AG10803 (cell line): Measurements from ENCODE around the gene CCM2.

Source experiments
- DNase-seq: peaks from one replicate; pipeline ENCODE4 v3.0.0; 2010; ENCODE audit warnings: low read depth
- H3K4me3 ChIP-seq: 2 replicates; pipeline ENCODE4 v1.5.1; 2011; ENCODE audit warnings: mild to moderate bottlenecking, low read length, control low read depth
- TF ChIP-seq, protein P1 (sequence below): conservative IDR thresholded peaks from 2 replicates; pipeline ENCODE4 v1.5.1; 2011; ENCODE audit warnings: mild to moderate bottlenecking, low read length, control low read depth, inconsistent platforms

Gene CCM2

DNA sequence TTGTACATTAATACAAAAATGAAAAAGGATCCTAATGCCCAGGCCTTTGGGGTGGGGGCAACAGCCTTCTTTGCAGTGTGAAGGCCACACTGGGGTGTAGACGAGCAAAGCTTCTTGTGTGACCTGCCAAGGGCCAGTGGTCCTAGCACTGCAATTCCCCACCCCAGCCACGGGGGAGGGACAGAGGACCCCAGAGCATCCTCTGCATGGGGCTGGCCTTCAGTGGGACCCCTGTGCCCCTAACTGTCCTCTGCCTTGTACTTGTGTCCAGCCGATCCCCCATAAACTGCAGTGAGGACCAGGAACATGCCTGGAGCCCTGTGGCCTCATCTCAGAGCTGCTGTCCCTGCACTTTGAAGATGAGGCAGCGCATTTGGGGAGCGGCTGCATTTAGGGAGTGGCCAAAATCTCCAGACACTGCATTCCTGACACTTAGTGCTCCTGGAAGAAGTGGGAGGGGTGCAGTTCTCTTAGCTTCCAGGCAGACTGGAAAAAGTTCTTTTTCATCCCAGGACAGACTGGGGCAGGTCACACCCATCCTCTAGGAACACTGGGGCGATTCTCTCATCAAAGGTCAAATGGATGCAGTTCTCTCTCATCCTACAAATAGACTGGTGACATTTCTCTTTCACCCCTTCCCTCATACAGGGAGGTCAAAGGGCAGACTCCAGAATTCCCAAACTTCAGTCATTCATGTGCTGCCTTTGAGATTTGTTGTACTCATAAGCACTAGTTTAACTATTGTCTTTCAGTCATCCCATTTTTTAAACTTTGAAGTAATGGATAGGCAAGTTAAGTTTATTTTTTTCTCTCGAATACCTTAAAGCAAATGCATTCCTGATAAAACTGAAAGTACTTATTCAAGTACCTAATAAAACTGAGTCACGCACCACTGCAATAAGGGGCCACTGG, 20.3 kb upstream of the CCM2 start:
- no peak for DNase-seq
- TF ChIP-seq, protein P1, sequence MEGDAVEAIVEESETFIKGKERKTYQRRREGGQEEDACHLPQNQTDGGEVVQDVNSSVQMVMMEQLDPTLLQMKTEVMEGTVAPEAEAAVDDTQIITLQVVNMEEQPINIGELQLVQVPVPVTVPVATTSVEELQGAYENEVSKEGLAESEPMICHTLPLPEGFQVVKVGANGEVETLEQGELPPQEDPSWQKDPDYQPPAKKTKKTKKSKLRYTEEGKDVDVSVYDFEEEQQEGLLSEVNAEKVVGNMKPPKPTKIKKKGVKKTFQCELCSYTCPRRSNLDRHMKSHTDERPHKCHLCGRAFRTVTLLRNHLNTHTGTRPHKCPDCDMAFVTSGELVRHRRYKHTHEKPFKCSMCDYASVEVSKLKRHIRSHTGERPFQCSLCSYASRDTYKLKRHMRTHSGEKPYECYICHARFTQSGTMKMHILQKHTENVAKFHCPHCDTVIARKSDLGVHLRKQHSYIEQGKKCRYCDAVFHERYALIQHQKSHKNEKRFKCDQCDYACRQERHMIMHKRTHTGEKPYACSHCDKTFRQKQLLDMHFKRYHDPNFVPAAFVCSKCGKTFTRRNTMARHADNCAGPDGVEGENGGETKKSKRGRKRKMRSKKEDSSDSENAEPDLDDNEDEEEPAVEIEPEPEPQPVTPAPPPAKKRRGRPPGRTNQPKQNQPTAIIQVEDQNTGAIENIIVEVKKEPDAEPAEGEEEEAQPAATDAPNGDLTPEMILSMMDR = no peak

DNA sequence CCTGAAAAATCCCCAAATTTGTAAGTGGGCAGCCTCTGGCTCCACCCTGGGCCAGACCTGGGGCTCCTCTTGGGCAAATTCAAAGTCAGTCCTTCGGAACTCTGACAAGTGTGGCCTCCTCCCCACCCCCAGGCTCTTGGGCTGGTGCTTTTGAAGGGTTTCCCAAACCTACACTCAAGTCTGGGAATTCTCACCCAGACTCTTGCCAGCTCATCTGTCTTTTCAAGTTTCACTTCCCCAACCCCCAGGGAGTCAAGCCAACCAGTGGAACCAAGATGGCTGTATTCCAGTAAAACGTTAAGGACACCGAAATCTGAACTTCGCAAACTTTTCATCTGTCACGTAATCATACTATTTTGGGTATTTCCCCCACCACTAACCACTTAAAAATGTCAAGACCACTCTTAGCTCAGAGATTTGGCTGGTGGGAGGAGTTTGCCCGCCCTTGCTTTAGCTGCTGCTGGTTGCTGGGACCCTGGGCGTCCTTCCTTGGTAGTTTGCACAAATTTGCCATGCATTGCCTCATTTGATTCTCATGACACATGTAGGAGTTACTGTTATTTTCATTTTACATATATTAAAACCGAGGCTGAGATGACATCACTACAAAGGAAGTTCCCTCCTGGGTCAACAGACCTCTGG, 19.5 kb upstream of the CCM2 start:
- DNase-seq = peak; percentile 33
- TF ChIP-seq, protein P1 = no peak
- H3K4me3 ChIP-seq = no peak overlapping the region

More for the DNA sequence above, 20.3 kb upstream of the CCM2 start:
- H3K4me3 ChIP-seq = no peak overlapping the region

DNA sequence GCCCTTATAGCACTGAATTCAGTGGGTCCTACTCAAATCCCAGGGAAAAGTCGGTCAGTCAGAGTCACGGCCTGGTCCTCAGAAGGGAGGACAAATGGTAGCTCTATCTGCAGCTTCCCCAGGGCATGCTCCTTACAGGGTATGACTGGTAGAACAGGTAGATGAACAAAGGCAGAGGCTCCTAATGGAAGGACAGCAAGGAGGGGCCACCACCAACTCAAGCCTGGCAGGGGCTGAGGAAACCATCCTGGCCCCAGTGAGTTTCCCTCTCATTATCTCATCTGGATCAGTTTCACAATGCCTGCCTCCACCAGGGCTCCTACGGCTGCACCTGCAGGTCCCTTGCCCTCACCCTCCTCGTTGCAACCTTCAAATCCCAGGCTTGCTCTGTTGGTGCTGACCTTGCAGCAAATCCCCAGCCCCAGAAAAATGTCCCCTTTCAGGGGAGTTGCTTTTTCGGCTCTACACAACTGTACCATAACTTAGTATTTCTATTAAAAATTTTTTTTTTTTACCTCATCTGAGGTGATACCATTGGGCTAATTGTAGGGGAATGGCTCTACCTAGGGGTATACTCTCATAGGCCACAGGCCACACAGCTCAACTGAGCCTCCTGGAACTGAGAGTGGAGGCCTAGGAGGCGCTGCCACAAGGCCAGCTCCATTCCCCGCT, 18.8 kb upstream of the CCM2 start:
- DNase-seq = no peak
- no peak overlapping the region for H3K4me3 ChIP-seq
- TF ChIP-seq, protein P1 = no peak

DNA sequence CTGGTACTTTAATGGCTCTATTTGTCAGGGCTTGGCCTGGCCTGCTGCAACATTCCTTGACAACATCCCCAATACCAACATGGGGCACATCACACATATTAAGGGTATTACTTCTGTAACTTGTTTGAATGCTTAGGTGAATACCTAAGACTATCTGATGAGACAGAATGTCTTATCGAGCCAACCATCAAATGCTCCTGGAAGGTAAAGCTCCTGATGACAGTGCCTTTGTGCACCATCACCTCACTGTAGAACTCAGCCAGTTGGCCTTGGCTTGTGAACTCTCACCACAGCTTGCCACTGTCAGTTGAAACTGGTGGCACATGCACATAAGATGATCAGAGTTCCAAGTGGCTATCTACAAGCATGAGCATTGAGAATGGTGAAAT, 17.5 kb upstream of the CCM2 start:
- no peak for DNase-seq
- TF ChIP-seq, protein P1 = no peak
- no peak overlapping the region for H3K4me3 ChIP-seq

DNA sequence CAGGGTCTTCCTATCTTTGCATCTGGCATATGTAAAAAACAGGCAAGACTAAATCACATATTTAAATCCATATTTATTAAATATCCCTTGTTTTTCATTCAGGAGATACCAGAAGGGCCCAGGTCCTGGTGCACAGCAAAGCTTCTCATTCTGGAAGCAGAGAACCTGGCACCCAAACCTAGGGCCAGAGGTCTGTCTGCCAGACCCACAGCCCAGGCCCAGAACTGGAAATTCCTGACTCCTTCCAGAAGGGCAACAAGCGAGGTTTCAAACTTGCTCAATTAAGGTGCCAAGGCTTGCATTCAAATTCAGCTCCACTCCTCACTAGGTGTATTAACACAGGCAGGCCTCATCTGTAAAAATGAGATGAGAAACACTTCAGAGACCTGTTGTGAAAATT, 17.0 kb upstream of the CCM2 start:
- DNase-seq = no peak
- H3K4me3 ChIP-seq = no peak overlapping the region
- TF ChIP-seq, protein P1 = no peak

DNA sequence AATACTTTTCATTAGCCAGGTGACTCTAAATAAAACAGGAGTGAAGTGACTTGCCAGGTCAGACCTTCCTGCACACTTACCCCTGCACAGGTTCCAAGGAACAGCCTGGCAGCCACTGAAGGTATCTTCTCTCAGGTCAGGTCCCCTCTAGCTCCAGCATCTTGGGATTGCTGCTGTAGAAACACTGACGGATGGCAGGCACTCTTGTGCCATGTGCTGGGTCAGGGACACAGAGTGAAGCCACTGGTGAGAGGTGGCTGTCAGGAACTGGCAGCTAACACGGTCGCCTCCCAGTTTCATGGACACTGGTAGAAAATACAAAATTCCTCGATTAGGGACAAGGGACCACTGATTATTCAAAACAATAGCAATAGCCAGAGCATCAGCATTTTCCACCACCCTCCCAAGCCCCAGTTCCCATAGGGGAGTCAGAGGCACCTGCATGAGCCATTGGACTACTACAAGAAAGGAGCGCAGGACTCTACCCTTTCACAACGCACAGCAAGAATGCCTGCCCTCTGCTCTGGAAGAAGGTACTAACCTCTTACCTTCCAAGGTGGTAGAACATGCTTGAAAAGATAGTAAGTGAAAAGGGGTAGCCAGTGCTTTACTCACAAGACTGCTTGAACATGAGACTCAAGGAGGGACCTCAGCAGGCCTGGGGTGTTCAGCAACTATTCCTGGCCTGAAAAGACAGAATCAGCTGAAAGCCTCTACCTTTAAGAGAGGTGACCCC, 16.1 kb upstream of the CCM2 start:
- no peak overlapping the region for H3K4me3 ChIP-seq
- TF ChIP-seq, protein P1 = no peak

More for the DNA sequence above, 16.1 kb upstream of the CCM2 start:
- no peak for DNase-seq
